ENCODE measurements around the gene PCDHA3. TPM values are rescaled to one million over a fixed set of nuclear protein-coding genes. Genes with fewer than 3 reads are reported as not detected.

The PCDHA3 gene
- total and polyA plus RNA-seq, 2 of the 8 experiments (the other 6 are each of a cell fraction or from before 2014, with no cell fraction given): 0.48 to 0.67 TPM

DNA sequence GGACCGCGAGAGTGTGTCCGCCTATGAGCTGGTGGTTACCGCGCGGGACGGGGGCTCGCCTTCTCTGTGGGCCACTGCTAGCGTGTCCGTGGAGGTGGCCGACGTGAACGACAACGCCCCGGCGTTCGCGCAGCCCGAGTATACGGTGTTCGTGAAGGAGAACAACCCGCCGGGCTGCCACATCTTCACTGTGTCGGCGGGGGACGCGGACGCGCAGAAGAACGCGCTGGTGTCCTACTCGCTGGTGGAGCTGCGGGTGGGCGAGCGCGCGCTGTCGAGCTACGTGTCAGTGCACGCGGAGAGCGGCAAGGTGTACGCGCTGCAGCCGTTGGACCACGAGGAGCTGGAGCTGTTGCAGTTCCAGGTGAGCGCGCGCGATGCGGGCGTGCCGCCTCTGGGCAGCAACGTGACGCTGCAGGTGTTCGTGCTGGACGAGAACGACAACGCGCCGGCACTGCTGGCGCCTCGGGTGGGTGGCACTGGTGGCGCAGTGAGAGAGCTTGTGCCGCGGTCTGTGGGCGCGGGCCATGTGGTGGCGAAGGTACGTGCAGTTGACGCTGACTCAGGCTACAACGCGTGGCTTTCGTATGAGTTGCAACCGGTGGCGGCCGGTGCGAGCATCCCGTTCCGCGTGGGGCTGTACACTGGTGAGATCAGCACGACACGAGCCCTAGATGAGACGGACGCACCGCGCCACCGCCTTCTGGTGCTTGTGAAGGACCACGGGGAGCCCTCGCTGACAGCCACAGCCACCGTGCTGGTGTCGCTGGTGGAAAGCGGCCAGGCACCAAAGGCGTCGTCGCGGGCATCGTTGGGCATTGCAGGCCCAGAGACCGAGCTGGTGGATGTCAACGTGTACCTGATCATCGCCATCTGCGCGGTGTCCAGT, 35.0 kb downstream of the PCDHA3 start:
- H3K79me1 ChIP-seq (ENCODE audit: low read depth, low read length): no peaks in the 10 kb centered on the region
- H3K23ac ChIP-seq (ENCODE audit: insufficient read length): no peak overlapping the region
- H4K5ac ChIP-seq (ENCODE audit: insufficient read length, low read depth, low read length): no peak overlapping the region
- H3K27me3 ChIP-seq (replicated peaks in 1 of 4; ENCODE audit: control insufficient read depth in 3 of 4, extremely low read depth in 1 of 4, insufficient read depth in 3 of 4, low read length in 3 of 4): no peaks in the 10 kb centered on the region
- ChIA-PET CTCF (ENCODE audit: partially characterized antibody) (interaction anchor here (0.6 to 1.8 kb wide), 9 partner anchors 8 to 255 kb away, joined by 3 to 11 read pairs (median 4); partner anchors contain the start of genes PCDHA12, PCDHA4 and PCDHA6), POLR2A (ENCODE audit: partially characterized antibody) (interaction anchor here (0.8 to 1.3 kb wide), 2 partner anchors 8 to 29 kb away, joined by 3 to 5 read pairs; partner anchors contain the start of genes PCDHA4 and PCDHA6)
- H2BK15ac ChIP-seq (ENCODE audit: low read length): no peak overlapping the region
- no peak overlapping the region for H3K27ac ChIP-seq (ENCODE audit: low read depth, low read length)
- peaks cover 0 to 9% (median 0%) of the 10 kb centered on the region in 4 experiments; a peak in 2 of 8 replicates for H3K36me3 ChIP-seq (ENCODE audit: control insufficient read depth in 2 of 4, insufficient read depth in 4 of 4, low read length in 3 of 4)
- no peak overlapping the region for H3K18ac ChIP-seq (ENCODE audit: extremely low read depth, low read length)
- H3K4me2 ChIP-seq (ENCODE audit: insufficient read depth in 1 of 2, low read depth in 2 of 2, low read length in 2 of 2): no peak overlapping the region
- no peak overlapping the region for H3K56ac ChIP-seq (replicated peaks; ENCODE audit: insufficient read length, low read depth, low read length)
- no peak overlapping the region for H2BK5ac ChIP-seq (ENCODE audit: low read depth, low read length)
- no peaks in the 10 kb centered on the region for H3K79me2 ChIP-seq (ENCODE audit: control insufficient read depth in 1 of 2, insufficient read depth in 2 of 2, low read length in 2 of 2)
- H3K9me3 ChIP-seq (ENCODE audit: insufficient read depth in 2 of 2, low read depth in 1 of 2, low read length in 1 of 2): peaks cover 0 to 19% of the 10 kb centered on the region in 2 experiments; a peak in 2 of 4 replicates
- no peak overlapping the region for H2BK12ac ChIP-seq (ENCODE audit: low read depth, low read length)
- no peak overlapping the region for H2AK5ac ChIP-seq (ENCODE audit: low read depth, low read length)
- no peaks in the 10 kb centered on the region for H4K20me1 ChIP-seq (replicated peaks in 1 of 2; ENCODE audit: control insufficient read depth in 1 of 2, insufficient read depth in 2 of 2, low read length in 2 of 2)
- FAIRE-seq: no peak
- H2BK20ac ChIP-seq (ENCODE audit: low read length): no peak overlapping the region
- WGBS, 2 experiments (ENCODE audit: extremely low coverage in 1 of 2, insufficient coverage in 1 of 2, insufficient read length in 1 of 2, insufficient replicate concordance in 2 of 2, low coverage in 1 of 2, low lambda C conversion rate in 2 of 2, missing lambda C conversion rate in 1 of 2): 94% methylated on average over 93 of the region's 103 CpGs; no CpG with 5 or more reads in 1 of the 2 experiments
- no peak for DNase-seq (ENCODE audit: low read depth in 1 of 2, low spot score in 2 of 2)
- no peak overlapping the region for H3K14ac ChIP-seq (ENCODE audit: insufficient read length)
- H3K4ac ChIP-seq (replicated peaks; ENCODE audit: insufficient read length, low read depth, low read length): no peak overlapping the region
- no peak overlapping the region for H4K91ac ChIP-seq (replicated peaks; ENCODE audit: insufficient read length, low read length)
- H3K4me1 ChIP-seq (replicated peaks in 1 of 4; ENCODE audit: control insufficient read depth in 3 of 4, insufficient read depth in 4 of 4, low read length in 3 of 4): no peaks in the 10 kb centered on the region
- no peak overlapping the region for H4K8ac ChIP-seq (ENCODE audit: extremely low read depth, insufficient read depth, low read length)
- no peaks in the 10 kb centered on the region for H3K23me2 ChIP-seq (ENCODE audit: low read depth, low read length)
- H2BK120ac ChIP-seq (replicated peaks; ENCODE audit: low read depth, low read length): no peak overlapping the region
- no peak overlapping the region for H3K9ac ChIP-seq (replicated peaks in 1 of 4; ENCODE audit: extremely low read depth in 1 of 4, low read depth in 3 of 4, low read length in 3 of 4)
- H2AFZ ChIP-seq (ENCODE audit: low read length): no peak overlapping the region
- H3K4me3 ChIP-seq (ENCODE audit: extremely low read depth in 1 of 4, insufficient read depth in 2 of 4, low read depth in 3 of 4, low read length in 4 of 4): no peak overlapping the region
- TF ChIP-seq ZNF274 (IDR thresholded peaks at IDR 0.05; ENCODE audit: borderline replicate concordance, extremely low read depth, low read length) (no peak), CBX5 (IDR thresholded peaks at IDR 0.05; ENCODE audit: low read depth, low read length) (no peak), SAP30 (IDR thresholded peaks at IDR 0.05; ENCODE audit: insufficient read depth, insufficient replicate concordance, low read length) (no peak), CREB1 (IDR thresholded peaks at IDR 0.05) (no peak), SIN3A (conservative IDR thresholded peaks at IDR 0.05 in 1 of 2, IDR thresholded peaks at IDR 0.05 in 1 of 2; ENCODE audit: low read depth in 1 of 2, low read length in 2 of 2) (no peak), KDM5A (IDR thresholded peaks at IDR 0.05; ENCODE audit: low read length) (no peak)
- TF ChIP-seq, protein P1, sequence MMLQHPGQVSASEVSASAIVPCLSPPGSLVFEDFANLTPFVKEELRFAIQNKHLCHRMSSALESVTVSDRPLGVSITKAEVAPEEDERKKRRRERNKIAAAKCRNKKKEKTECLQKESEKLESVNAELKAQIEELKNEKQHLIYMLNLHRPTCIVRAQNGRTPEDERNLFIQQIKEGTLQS (IDR thresholded peaks at IDR 0.05; ENCODE audit: insufficient read depth, low read depth, low read length): no peak
- TF ChIP-seq, protein P2, sequence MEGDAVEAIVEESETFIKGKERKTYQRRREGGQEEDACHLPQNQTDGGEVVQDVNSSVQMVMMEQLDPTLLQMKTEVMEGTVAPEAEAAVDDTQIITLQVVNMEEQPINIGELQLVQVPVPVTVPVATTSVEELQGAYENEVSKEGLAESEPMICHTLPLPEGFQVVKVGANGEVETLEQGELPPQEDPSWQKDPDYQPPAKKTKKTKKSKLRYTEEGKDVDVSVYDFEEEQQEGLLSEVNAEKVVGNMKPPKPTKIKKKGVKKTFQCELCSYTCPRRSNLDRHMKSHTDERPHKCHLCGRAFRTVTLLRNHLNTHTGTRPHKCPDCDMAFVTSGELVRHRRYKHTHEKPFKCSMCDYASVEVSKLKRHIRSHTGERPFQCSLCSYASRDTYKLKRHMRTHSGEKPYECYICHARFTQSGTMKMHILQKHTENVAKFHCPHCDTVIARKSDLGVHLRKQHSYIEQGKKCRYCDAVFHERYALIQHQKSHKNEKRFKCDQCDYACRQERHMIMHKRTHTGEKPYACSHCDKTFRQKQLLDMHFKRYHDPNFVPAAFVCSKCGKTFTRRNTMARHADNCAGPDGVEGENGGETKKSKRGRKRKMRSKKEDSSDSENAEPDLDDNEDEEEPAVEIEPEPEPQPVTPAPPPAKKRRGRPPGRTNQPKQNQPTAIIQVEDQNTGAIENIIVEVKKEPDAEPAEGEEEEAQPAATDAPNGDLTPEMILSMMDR (IDR thresholded peaks at IDR 0.05; ENCODE audit: control extremely low read depth in 1 of 3, insufficient read depth in 1 of 3, low read depth in 1 of 3, low read length in 3 of 3): no peak
